WTC11 (cell line): ENCODE results near the gene NKAIN4.

ENCODE experiments used
- AFF4 ChIP-seq: sonication (generic); formaldehyde crosslinking; IDR thresholded peaks from 2 replicates; pipeline ENCODE4 v1.8.1; 2023; ENCODE audit warnings: mild to moderate bottlenecking, missing genetic modification reagents, borderline replicate concordance
- ATF3 ChIP-seq: sonication (generic); formaldehyde crosslinking; conservative IDR thresholded peaks from 2 replicates; pipeline ENCODE4 v1.8.1; 2022; ENCODE audit warnings: mild to moderate bottlenecking, missing genetic modification reagents
- CBFB ChIP-seq: sonication (generic); formaldehyde crosslinking; IDR thresholded peaks from 2 replicates; pipeline ENCODE4 v1.8.1; 2022; ENCODE audit warnings: mild to moderate bottlenecking, low read depth, missing genetic modification reagents
- CTCF ChIP-seq: fragments of 200-600 bp; IDR thresholded peaks from 2 replicates; pipeline ENCODE4 v1.8.0; 2022; ENCODE audit warnings: antibody characterized with exemption
- HMGXB4 ChIP-seq: sonication (generic); formaldehyde crosslinking; IDR thresholded peaks from 2 replicates; pipeline ENCODE4 v1.8.1; 2023; ENCODE audit warnings: mild to moderate bottlenecking, moderate library complexity, missing genetic modification reagents
- SMAD4 ChIP-seq: sonication (generic); formaldehyde crosslinking; IDR thresholded peaks from 2 replicates; pipeline ENCODE4 v1.8.0; 2022; ENCODE audit warnings: mild to moderate bottlenecking, missing genetic modification reagents
- USF2 ChIP-seq: sonication (generic); formaldehyde crosslinking; IDR thresholded peaks from 2 replicates; pipeline ENCODE4 v1.8.1; 2023; ENCODE audit warnings: mild to moderate bottlenecking, missing genetic modification reagents, moderate library complexity
- ZBTB43 ChIP-seq: sonication (generic); formaldehyde crosslinking; IDR thresholded peaks from 2 replicates; pipeline ENCODE4 v1.8.1; 2023; ENCODE audit warnings: mild to moderate bottlenecking, missing genetic modification reagents

- no peak for TF ChIP-seq CTCF
- TF ChIP-seq ZBTB43 (CRISPR knock-in tag), result no peak
- TF ChIP-seq SMAD4, result no peak
- no peak for TF ChIP-seq CBFB (CRISPR knock-in tag)
- no peak for TF ChIP-seq ATF3 (CRISPR knock-in tag)
- no peak for TF ChIP-seq AFF4 (CRISPR knock-in tag)
- TF ChIP-seq HMGXB4 (CRISPR knock-in tag), result no peak
- no peak for TF ChIP-seq USF2 (CRISPR knock-in tag)
Observed at GRCh38 chr20:63194797-63195173, 59.5 kb downstream of the NKAIN4 start.
